Endothelial cell of umbilical vein (primary cell): Measurements from ENCODE around the gene EIF4A2.

Experiments used
- EZH2 ChIP-seq: IDR thresholded peaks from 2 replicates; pipeline ENCODE4 v1.6.1; 2012; ENCODE audit warnings: borderline replicate concordance, low read depth, mild to moderate bottlenecking, moderate library complexity, low read length, inconsistent platforms; ENCODE audit not compliant: severe bottlenecking
- GATA2 ChIP-seq: IDR thresholded peaks from 2 replicates; pipeline ENCODE4 v1.7.0; 2011; ENCODE audit warnings: low read depth, mild to moderate bottlenecking, moderate library complexity, mixed read lengths, low read length; ENCODE audit not compliant: insufficient read length, insufficient read depth
- JUN ChIP-seq: IDR thresholded peaks from 2 replicates; pipeline ENCODE4 v1.6.1; 2011; ENCODE audit warnings: borderline replicate concordance, low read depth; ENCODE audit not compliant: insufficient read length, insufficient read depth
- POLR2A ChIP-seq: IDR thresholded peaks from 2 replicates; pipeline ENCODE4 v1.6.1; 2012; ENCODE audit warnings: low read depth, mild to moderate bottlenecking, control low read depth, low read length
- POLR2AphosphoS5 ChIP-seq: IDR thresholded peaks from 2 replicates; pipeline ENCODE4 v1.6.1; 2012; ENCODE audit warnings: low read depth, mild to moderate bottlenecking, control low read depth, low read length, moderate library complexity; ENCODE audit not compliant: insufficient read depth
- TF ChIP-seq, protein P1 (sequence below), 2 donors: IDR thresholded peaks; 1 replicate in 1 of 2; 2 replicates in 1 of 2; pipeline ENCODE4 v1.5.1; 2011; ENCODE audit warnings: low read length in 2 of 2, mild to moderate bottlenecking in 2 of 2, moderate library complexity in 2 of 2, control low read depth in 1 of 2, inconsistent platforms in 1 of 2, low read depth in 1 of 2; ENCODE audit not compliant: insufficient read depth in 1 of 2; ENCODE audit errors: extremely low read depth in 1 of 2
- TF ChIP-seq, protein P2 (sequence below): IDR thresholded peaks from 2 replicates; pipeline ENCODE4 v1.6.1; 2011; ENCODE audit not compliant: insufficient read depth, insufficient read length

DNA sequence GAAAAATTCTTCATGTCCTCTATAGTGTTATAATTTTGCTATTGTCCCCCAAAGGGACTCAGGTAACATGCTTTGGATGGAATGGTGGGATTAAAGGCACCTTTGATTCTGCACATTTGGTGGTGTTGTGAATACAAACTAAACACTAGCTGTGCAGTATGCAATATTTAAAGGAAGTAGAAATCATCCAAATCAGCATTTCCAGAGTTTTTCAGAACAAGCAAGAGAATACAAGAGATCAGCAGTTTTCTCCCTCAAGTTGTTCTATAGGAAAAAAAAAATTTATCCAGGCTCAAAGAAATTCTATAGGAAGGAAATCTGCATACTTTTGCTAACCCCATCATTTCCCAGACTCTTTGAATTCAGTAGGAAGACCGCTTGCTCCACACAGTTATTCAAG is 48.9 kb downstream of the EIF4A2 start:
- TF ChIP-seq, protein P1, sequence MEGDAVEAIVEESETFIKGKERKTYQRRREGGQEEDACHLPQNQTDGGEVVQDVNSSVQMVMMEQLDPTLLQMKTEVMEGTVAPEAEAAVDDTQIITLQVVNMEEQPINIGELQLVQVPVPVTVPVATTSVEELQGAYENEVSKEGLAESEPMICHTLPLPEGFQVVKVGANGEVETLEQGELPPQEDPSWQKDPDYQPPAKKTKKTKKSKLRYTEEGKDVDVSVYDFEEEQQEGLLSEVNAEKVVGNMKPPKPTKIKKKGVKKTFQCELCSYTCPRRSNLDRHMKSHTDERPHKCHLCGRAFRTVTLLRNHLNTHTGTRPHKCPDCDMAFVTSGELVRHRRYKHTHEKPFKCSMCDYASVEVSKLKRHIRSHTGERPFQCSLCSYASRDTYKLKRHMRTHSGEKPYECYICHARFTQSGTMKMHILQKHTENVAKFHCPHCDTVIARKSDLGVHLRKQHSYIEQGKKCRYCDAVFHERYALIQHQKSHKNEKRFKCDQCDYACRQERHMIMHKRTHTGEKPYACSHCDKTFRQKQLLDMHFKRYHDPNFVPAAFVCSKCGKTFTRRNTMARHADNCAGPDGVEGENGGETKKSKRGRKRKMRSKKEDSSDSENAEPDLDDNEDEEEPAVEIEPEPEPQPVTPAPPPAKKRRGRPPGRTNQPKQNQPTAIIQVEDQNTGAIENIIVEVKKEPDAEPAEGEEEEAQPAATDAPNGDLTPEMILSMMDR (IDR thresholded peaks at IDR 0.05; ENCODE audit: extremely low read depth in 1 of 2, insufficient read depth in 1 of 2, low read depth in 1 of 2, low read length in 2 of 2): no peak
- no peak for TF ChIP-seq JUN
- TF ChIP-seq POLR2A: no peak
- no peak for TF ChIP-seq EZH2
- TF ChIP-seq POLR2AphosphoS5: no peak
- no peak for TF ChIP-seq GATA2
- TF ChIP-seq, protein P2, sequence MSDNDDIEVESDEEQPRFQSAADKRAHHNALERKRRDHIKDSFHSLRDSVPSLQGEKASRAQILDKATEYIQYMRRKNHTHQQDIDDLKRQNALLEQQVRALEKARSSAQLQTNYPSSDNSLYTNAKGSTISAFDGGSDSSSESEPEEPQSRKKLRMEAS: no peak
